CD4-positive, CD25-positive, alpha-beta regulatory T cell (primary cell): ENCODE measurements around the gene XRCC4. TPM values are rescaled to one million over a fixed set of nuclear protein-coding genes. Genes with fewer than 3 reads are reported as not detected.
"Not testable (repeated sequence)": the region's sequence is repeated elsewhere in the genome, so short reads cannot be mapped to it uniquely, and the experiment has no call there.

Source experiments
- ATAC-seq, 2 donors: fragments of 150-1000 bp; cut with Tn5 transposase; one replicate each; pipeline ENCODE4 v1.10.0; 2021; ENCODE audit warnings: low read depth in 2 of 2, moderate number of reproducible peaks in 2 of 2, moderate library complexity in 1 of 2
- DNase-seq, 3 donors: peaks; one replicate each; pipeline versions ENCODE4 v3.0.0 to v3.0.0-alpha.2; 2012 to 2022; ENCODE audit warnings: mixed read lengths in 1 of 3
- H3K27ac ChIP-seq: one replicate; pipeline ENCODE4 v1.7.0; 2013; ENCODE audit warnings: mild to moderate bottlenecking, low read length; ENCODE audit not compliant: insufficient read depth, poor library complexity, severe bottlenecking
- H3K27me3 ChIP-seq: one replicate; pipeline ENCODE4 v1.7.0; 2013; ENCODE audit warnings: low read length; ENCODE audit not compliant: control insufficient read depth, insufficient read depth
- H3K36me3 ChIP-seq: one replicate; pipeline ENCODE4 v1.7.0; 2013; ENCODE audit warnings: mild to moderate bottlenecking, low read length, moderate library complexity; ENCODE audit not compliant: control insufficient read depth, insufficient read depth
- H3K4me1 ChIP-seq: 2 replicates; pipeline ENCODE4 v1.7.0; 2013; ENCODE audit warnings: mild to moderate bottlenecking, low read length; ENCODE audit not compliant: insufficient read depth, control insufficient read depth, poor library complexity, severe bottlenecking
- H3K4me3 ChIP-seq: one replicate; pipeline ENCODE4 v1.7.0; 2013; ENCODE audit warnings: low read depth, mild to moderate bottlenecking, low read length, moderate library complexity
- H3K9me3 ChIP-seq, 2 experiments: 1 replicate in 1 of 2; 2 replicates in 1 of 2; pipeline ENCODE4 v1.7.0; 2013; ENCODE audit warnings: low read length in 2 of 2, mild to moderate bottlenecking in 1 of 2, moderate library complexity in 1 of 2; ENCODE audit not compliant: control insufficient read depth in 2 of 2
- H3K27ac Mint-ChIP-seq, 3 donors: one replicate each; pipeline ENCODE4 v1.8.0; 2020 to 2022; ENCODE audit warnings: mild to moderate bottlenecking in 3 of 3, mixed read lengths in 3 of 3, moderate library complexity in 2 of 3
- H3K27me3 Mint-ChIP-seq: one replicate; pipeline ENCODE4 v1.8.0; 2022; ENCODE audit warnings: mild to moderate bottlenecking, mixed read lengths
- H3K36me3 Mint-ChIP-seq: one replicate; pipeline ENCODE4 v1.8.0; 2020; ENCODE audit warnings: mixed read lengths
- H3K4me1 Mint-ChIP-seq, 4 donors: one replicate each; pipeline ENCODE4 v1.8.0; 2020 to 2022; ENCODE audit warnings: mixed read lengths in 4 of 4, mild to moderate bottlenecking in 1 of 4
- H3K4me3 Mint-ChIP-seq, 4 donors: one replicate each; pipeline ENCODE4 v1.8.0; 2020 to 2022; ENCODE audit warnings: mild to moderate bottlenecking in 4 of 4, mixed read lengths in 4 of 4, moderate library complexity in 3 of 4
- H3K9me3 Mint-ChIP-seq, 7 donors: one replicate each; pipeline ENCODE4 v1.8.0; 2020 to 2022; ENCODE audit warnings: mixed read lengths in 7 of 7, mild to moderate bottlenecking in 3 of 7, moderate library complexity in 2 of 7
- polyA plus RNA-seq, 4 donors: library from polyadenylated mRNA; unstranded; fragments of 300-500 nt; fragmentation: Illumina TruSeq; gene quantifications; one replicate each; pipeline ENCODE4 v1.2.3, GENCODE V29; 2021
- total RNA-seq: library from RNA; stranded (reverse); gene quantifications from one replicate; pipeline ENCODE4 v1.2.3, GENCODE V29; 2022

XRCC4 gene
- total and polyA plus RNA-seq, 5 donors from 2014 or later, result 3.8 to 10.1 (median 6.2) TPM

DNA sequence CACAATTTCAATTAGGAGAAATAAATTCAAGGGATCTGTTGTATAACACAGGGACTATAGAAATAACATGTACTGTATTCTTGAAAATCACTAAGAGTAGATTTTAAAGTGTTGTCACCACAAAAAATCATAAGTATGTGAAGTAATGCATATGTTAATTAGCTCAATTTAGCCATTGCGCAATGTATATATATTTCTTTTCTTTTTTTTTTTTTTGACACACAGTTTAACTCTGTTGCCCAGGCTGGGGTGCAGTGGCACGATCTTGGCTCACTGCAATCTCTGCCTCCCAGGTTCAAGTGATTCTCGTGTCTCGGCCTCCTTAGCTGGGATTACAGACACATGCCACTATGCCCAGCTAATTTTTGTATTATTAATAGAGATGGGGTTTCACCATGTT, 70.2 kb downstream of the XRCC4 start:
- no peaks in the 10 kb centered on the region for H3K4me1 ChIP-seq
- ATAC-seq (no peak), DNase-seq (no peak)
- Mint-ChIP-seq H3K27ac (no peak overlapping the region), H3K4me1 (peaks cover 0 to 2% (median 0%) of the 10 kb centered on the region in 4 donors), H3K27me3 (no peaks in the 10 kb centered on the region), H3K9me3 (peaks cover 0 to 1% (median 0%) of the 10 kb centered on the region in 7 donors), H3K4me3 (no peak overlapping the region), H3K36me3 (peaks cover 3% of the 10 kb centered on the region)
- H3K27ac ChIP-seq, result no peak overlapping the region
- no peaks in the 10 kb centered on the region for H3K9me3 ChIP-seq
- no peaks in the 10 kb centered on the region for H3K27me3 ChIP-seq
- no peaks in the 10 kb centered on the region for H3K36me3 ChIP-seq
- no peak overlapping the region for H3K4me3 ChIP-seq

DNA sequence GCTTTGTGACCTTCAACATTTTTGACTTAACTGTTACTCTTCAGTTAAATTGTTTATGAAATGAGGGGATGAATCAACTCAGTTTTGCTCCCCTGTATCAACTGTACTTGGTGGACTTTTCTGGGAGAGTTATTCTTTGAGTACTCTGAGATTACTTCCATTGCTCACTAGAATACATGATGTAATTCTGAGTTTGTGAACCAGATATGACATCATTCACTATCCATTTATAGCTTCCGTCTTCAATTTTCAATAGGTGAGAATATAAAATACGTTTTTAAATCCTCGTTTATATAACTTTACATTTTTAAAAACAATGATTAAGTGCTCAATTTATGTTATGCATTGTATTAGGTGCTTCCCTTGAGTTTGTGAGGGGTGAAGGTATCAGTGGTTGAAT, 71.0 kb downstream of the XRCC4 start:
- peaks cover 6% of the 10 kb centered on the region for H3K36me3 Mint-ChIP-seq
- H3K4me3 Mint-ChIP-seq, result no peak overlapping the region
- peaks cover 0 to 1% (median 0%) of the 10 kb centered on the region in 7 donors for H3K9me3 Mint-ChIP-seq
- Histone ChIP-seq H3K4me3 (no peak overlapping the region), H3K4me1 (no peaks in the 10 kb centered on the region), H3K27me3 (no peaks in the 10 kb centered on the region), H3K27ac (no peak overlapping the region), H3K36me3 (no peaks in the 10 kb centered on the region), H3K9me3 (no peaks in the 10 kb centered on the region)
- H3K4me1 Mint-ChIP-seq, result no peaks in the 10 kb centered on the region
- H3K27me3 Mint-ChIP-seq, result no peaks in the 10 kb centered on the region
- no peak for DNase-seq
- no peak for ATAC-seq
- H3K27ac Mint-ChIP-seq, result no peak overlapping the region

DNA sequence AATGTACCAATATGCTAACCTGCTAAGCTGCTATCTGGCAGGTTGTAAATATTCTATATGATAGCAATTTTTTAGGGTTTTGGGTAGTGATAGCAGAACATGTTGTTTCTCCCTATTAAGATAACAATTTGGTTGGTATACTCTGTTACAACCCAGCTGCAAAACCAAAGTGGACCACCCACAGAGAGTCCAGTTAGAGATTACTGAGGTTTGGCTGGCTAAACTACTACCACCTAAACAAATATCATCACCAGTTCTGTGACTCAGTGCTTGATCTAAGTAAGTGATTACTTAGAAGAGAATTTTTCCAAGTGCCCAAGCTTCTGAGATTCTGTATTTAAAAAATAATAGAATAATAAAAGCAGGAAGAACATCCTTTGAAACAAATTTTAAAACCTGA, 72.3 kb downstream of the XRCC4 start:
- Histone ChIP-seq H3K36me3 (no peaks in the 10 kb centered on the region), H3K27me3 (no peaks in the 10 kb centered on the region), H3K4me3 (no peak overlapping the region), H3K4me1 (no peaks in the 10 kb centered on the region), H3K27ac (no peak overlapping the region), H3K9me3 (no peaks in the 10 kb centered on the region)
- no peak for ATAC-seq
- Mint-ChIP-seq H3K27ac (no peak overlapping the region), H3K4me3 (no peak overlapping the region), H3K4me1 (no peaks in the 10 kb centered on the region), H3K36me3 (peaks cover 6% of the 10 kb centered on the region), H3K27me3 (no peaks in the 10 kb centered on the region), H3K9me3 (peaks cover 0 to 1% (median 0%) of the 10 kb centered on the region in 7 donors)
- no peak for DNase-seq

DNA sequence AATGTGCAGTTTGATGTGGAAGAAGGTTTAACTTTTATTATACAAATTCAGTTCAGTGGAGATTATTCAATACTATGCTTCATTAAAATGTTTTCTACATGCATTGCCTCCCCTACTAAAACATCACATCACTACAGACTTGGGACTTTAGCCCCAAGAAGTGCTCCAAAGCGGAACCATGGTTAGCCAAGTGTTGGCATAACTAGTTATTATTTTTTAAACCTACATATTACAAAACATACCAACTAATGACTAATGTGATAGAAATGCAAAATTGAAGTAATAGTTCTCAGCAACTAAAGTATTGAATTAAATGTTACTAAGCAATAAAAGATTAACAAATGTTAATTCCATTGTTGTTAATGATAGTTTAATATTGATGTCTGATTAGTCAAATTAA, 74.5 kb downstream of the XRCC4 start:
- Histone ChIP-seq H3K9me3 (no peaks in the 10 kb centered on the region), H3K36me3 (no peaks in the 10 kb centered on the region), H3K4me3 (no peak overlapping the region), H3K4me1 (no peaks in the 10 kb centered on the region), H3K27me3 (no peaks in the 10 kb centered on the region), H3K27ac (no peak overlapping the region)
- Mint-ChIP-seq H3K4me3 (no peak overlapping the region), H3K9me3 (peaks cover 0 to 1% (median 0%) of the 10 kb centered on the region in 7 donors), H3K27ac (no peak overlapping the region), H3K27me3 (no peaks in the 10 kb centered on the region), H3K4me1 (no peaks in the 10 kb centered on the region), H3K36me3 (peaks cover 3% of the 10 kb centered on the region)
- ATAC-seq (no peak), DNase-seq (no peak)

DNA sequence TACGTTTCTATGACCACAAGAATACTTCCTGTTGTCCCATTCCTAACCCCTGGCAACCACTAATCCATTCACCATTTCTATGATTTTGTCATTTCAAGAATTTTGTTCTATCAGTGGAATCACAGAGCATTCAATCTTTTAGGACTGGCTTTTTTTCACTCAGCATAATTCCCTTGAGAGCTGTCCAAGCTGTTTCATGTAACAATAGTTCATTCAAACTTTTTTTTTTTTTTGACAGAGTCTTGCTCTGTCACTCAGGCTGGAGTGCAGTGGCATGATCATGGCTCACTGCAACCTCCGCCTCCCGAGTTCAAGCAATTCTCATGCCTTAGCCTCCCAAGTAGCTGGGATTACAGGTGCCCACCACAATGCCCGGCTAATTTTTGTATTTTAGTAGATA, 75.6 kb downstream of the XRCC4 start:
- H3K27me3 Mint-ChIP-seq, H3K27me3 ChIP-seq, H3K4me1 Mint-ChIP-seq, H3K9me3 Mint-ChIP-seq, H3K4me1 ChIP-seq, ATAC-seq, H3K27ac ChIP-seq, H3K9me3 ChIP-seq, H3K4me3 Mint-ChIP-seq, H3K4me3 ChIP-seq, H3K27ac Mint-ChIP-seq, H3K36me3 Mint-ChIP-seq, DNase-seq, H3K36me3 ChIP-seq: not testable (repeated sequence)

DNA sequence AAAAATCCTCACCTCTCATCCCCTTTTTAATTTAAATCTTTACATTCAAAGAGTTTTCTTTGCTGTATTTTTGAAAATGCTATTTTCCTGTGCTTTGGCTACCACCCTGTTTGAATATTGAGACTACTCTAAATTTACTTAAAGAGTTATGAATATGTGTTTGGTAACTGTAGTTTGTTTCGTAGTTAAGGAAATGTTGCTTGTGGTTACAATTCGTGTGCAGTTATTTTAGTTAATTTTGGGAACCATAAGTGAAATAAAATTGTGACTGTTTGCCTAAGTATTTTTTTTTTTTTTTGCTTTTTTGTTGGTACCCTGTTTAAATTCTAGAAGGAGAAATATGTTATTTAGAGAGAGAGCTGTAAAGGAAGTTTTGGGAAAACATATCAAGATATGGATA, 78.7 kb downstream of the XRCC4 start:
- H3K4me3 Mint-ChIP-seq, result no peak overlapping the region
- Histone ChIP-seq H3K27me3 (no peaks in the 10 kb centered on the region), H3K9me3 (no peaks in the 10 kb centered on the region), H3K4me1 (no peaks in the 10 kb centered on the region), H3K27ac (no peak overlapping the region), H3K4me3 (no peak overlapping the region), H3K36me3 (no peaks in the 10 kb centered on the region)
- peaks cover 3% of the 10 kb centered on the region for H3K36me3 Mint-ChIP-seq
- H3K4me1 Mint-ChIP-seq, result no peaks in the 10 kb centered on the region
- no peak for ATAC-seq
- no peak for DNase-seq
- no peak overlapping the region for H3K27ac Mint-ChIP-seq
- peaks cover 0 to 1% (median 0%) of the 10 kb centered on the region in 7 donors for H3K9me3 Mint-ChIP-seq
- H3K27me3 Mint-ChIP-seq, result no peaks in the 10 kb centered on the region

DNA sequence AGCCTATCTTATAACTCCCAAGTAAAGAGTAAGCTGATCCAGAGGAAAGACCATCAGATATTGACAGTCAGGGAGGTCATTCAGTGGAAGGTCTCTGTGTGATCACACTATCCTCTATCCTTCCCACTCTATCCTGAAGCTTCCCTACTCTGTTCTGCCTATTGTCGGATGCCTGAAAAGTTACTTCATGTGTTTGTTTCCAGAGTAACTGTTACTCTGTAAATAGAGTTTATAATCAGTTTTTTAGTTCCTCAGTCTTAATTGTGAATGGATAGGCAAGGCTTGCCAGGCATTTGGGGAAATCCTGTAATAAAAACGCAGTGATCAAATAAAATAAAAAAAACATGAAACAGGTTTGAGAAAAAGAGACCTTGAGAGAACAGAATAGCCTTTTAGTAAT, 79.8 kb downstream of the XRCC4 start:
- H3K9me3 Mint-ChIP-seq, result peaks cover 0 to 1% (median 0%) of the 10 kb centered on the region in 7 donors
- no peaks in the 10 kb centered on the region for H3K27me3 ChIP-seq
- H3K27me3 Mint-ChIP-seq, result no peaks in the 10 kb centered on the region
- H3K36me3 ChIP-seq, result no peaks in the 10 kb centered on the region
- no peak overlapping the region for H3K27ac ChIP-seq
- H3K4me1 Mint-ChIP-seq, result no peaks in the 10 kb centered on the region
- DNase-seq, result no peak
- H3K4me1 ChIP-seq, result no peaks in the 10 kb centered on the region
- no peak overlapping the region for H3K4me3 Mint-ChIP-seq
- H3K27ac Mint-ChIP-seq, result no peak overlapping the region
- no peaks in the 10 kb centered on the region for H3K9me3 ChIP-seq
- H3K4me3 ChIP-seq, result no peak overlapping the region
- no peak for ATAC-seq
- H3K36me3 Mint-ChIP-seq, result peaks cover 3% of the 10 kb centered on the region

DNA sequence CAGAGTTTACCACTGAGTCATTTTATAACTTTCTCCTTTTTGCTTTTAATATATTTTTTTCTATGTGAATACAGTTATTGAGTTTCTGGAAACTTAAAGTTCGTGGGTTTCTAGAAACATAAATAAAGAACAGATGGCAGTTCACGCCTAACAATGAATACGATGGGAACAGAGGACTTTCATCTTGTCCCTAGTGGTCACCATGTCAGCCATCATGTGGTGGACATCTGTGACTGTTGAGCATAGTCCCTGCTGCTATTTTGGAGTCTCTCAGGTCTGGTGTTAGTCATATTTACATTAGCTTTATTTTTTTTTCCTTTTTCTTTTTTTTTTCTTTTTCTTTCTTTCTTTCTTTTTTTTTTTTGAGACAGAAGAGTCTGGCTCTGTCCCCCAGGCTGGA, 85.3 kb downstream of the XRCC4 start:
- Mint-ChIP-seq H3K27me3 (no peaks in the 10 kb centered on the region), H3K4me3 (no peak overlapping the region), H3K4me1 (no peaks in the 10 kb centered on the region), H3K9me3 (no peaks in the 10 kb centered on the region), H3K36me3 (peaks cover 4% of the 10 kb centered on the region), H3K27ac (no peak overlapping the region)
- ATAC-seq (no peak), DNase-seq (no peak)
- H3K36me3 ChIP-seq, result no peaks in the 10 kb centered on the region
- no peaks in the 10 kb centered on the region for H3K27me3 ChIP-seq
- H3K4me3 ChIP-seq, result no peak overlapping the region
- H3K4me1 ChIP-seq, result no peaks in the 10 kb centered on the region
- H3K27ac ChIP-seq, result no peak overlapping the region
- no peaks in the 10 kb centered on the region for H3K9me3 ChIP-seq
